Spleen (tissue), 11 donors: ENCODE measurements around the gene MYCBPAP. TPM values are rescaled to one million over a fixed set of nuclear protein-coding genes. Genes with fewer than 3 reads are reported as not detected.

Experiments used
- DNase-seq: peaks from one replicate; pipeline ENCODE4 v3.0.0-alpha.2; 2020
- H3K27ac ChIP-seq, 8 donors: fragments of 200-600 bp; sonication (generic) in 7 of 8; 1 replicate in 4 of 8; 2 replicates in 4 of 8; pipeline versions ENCODE4 v1.5.0 to v1.8.0; 2016 to 2021; ENCODE audit warnings: inconsistent platforms in 4 of 8, mild to moderate bottlenecking in 4 of 8, moderate library complexity in 1 of 8
- H3K27me3 ChIP-seq, 7 donors: fragments of 200-600 bp; sonication (generic) in 6 of 7; replicated peaks in 1 of 7; 1 replicate in 4 of 7; 2 replicates in 3 of 7; pipeline versions ENCODE4 v1.5.0 to v1.8.0; 2016 to 2021; ENCODE audit warnings: inconsistent platforms in 3 of 7, mild to moderate bottlenecking in 1 of 7
- H3K36me3 ChIP-seq, 6 donors: fragments of 200-600 bp; sonication (generic) in 5 of 6; 1 replicate in 4 of 6; 2 replicates in 2 of 6; pipeline versions ENCODE4 v1.5.0 to v1.8.0; 2016 to 2021; ENCODE audit warnings: inconsistent platforms in 2 of 6
- H3K4me1 ChIP-seq, 6 donors: fragments of 200-600 bp; sonication (generic) in 5 of 6; 1 replicate in 3 of 6; 2 replicates in 3 of 6; pipeline versions ENCODE4 v1.5.0 to v1.8.0; 2016 to 2021; ENCODE audit warnings: inconsistent platforms in 3 of 6
- H3K4me3 ChIP-seq, 8 donors: fragments of 200-600 bp; sonication (generic) in 7 of 8; 1 replicate in 4 of 8; 2 replicates in 4 of 8; pipeline versions ENCODE4 v1.5.0 to v1.8.0; 2016 to 2021; ENCODE audit warnings: inconsistent platforms in 4 of 8, mild to moderate bottlenecking in 4 of 8, moderate library complexity in 2 of 8
- H3K9me3 ChIP-seq, 8 donors: fragments of 200-600 bp; sonication (generic) in 7 of 8; 1 replicate in 4 of 8; 2 replicates in 4 of 8; pipeline versions ENCODE4 v1.5.0 to v1.8.0; 2016 to 2021; ENCODE audit warnings: inconsistent platforms in 4 of 8
- POLR2A ChIP-seq, 3 donors: fragments of 450-650 bp; IDR thresholded peaks; one replicate each; pipeline ENCODE4 v1.5.1; 2017; ENCODE audit warnings: antibody characterized with exemption in 3 of 3, mild to moderate bottlenecking in 1 of 3
- POLR2AphosphoS5 ChIP-seq, 3 donors: sonication (generic); formaldehyde crosslinking; IDR thresholded peaks; one replicate each; pipeline ENCODE4 v1.5.1; 2017; ENCODE audit warnings: antibody characterized with exemption in 3 of 3
- WGBS, 5 donors: extraction: QIAGEN DNeasy Blood & Tissue Kit in 3 of 5; methylation state at CpG; one replicate each; pipeline versions ENCODE4 v1.1.5 to v1.1.7; 2013 to 2018; 5-methylcytosine and 5-hydroxymethylcytosine counted together
- intact Hi-C: fragments of 100-400 bp; cut with DNase I; formaldehyde crosslinking; loops from one replicate; pipeline ENCODE4 v1.15.0; 2023; ENCODE audit warnings: low total_unique reads
- polyA plus RNA-seq, 3 donors: library from polyadenylated mRNA; stranded (reverse); fragments of 200-250 nt; gene quantifications; one replicate each; pipeline ENCODE4 v1.2.1, GENCODE V29; 2013
- total RNA-seq, 7 donors: library from RNA; depleted of rRNA in 3 of 7; stranded (reverse); fragments of >200 nt in 3 of 7; fragmentation: NEBNext Ultra II Directional in 4 of 7; extraction: Animal tissue kit (Norgen Biotek cat#: 25700) in 4 of 7; gene quantifications; one replicate each; pipeline versions ENCODE4 v1.1.0 to v1.2.1, GENCODE V29; 2016 to 2021
- TF ChIP-seq, protein P1 (sequence below), 11 experiments: fragments of 200-600 bp in 7 of 11; fragments of 450-650 bp in 4 of 11; sonication (generic) in 4 of 11; IDR thresholded peaks in 8 of 11; conservative IDR thresholded peaks in 3 of 11; 1 replicate in 7 of 11; 2 replicates in 4 of 11; pipeline versions ENCODE4 v1.4.0 to v1.8.0; 2016 to 2021; ENCODE audit warnings: antibody characterized with exemption in 11 of 11, inconsistent platforms in 4 of 11, mild to moderate bottlenecking in 1 of 11
- donor health status: healthy with polysubstance abuse.
- donor health status: DM: no; HTN: no; CAD: no; lungs with moderate emphysema.
- donor health status: DM: no; HTN: no; CAD: no.
- donor health status: Bipolar disorder and iron deficiency.
- donor health status: healthy.
- donor health status: DM: no; HTN: no; CAD: no.
- donor health status: DM: yes; HTN: yes; CAD: no.

The MYCBPAP gene
- total and polyA plus RNA-seq, 10 donors: 0.15 to 2.8 (median 0.84) TPM

DNA sequence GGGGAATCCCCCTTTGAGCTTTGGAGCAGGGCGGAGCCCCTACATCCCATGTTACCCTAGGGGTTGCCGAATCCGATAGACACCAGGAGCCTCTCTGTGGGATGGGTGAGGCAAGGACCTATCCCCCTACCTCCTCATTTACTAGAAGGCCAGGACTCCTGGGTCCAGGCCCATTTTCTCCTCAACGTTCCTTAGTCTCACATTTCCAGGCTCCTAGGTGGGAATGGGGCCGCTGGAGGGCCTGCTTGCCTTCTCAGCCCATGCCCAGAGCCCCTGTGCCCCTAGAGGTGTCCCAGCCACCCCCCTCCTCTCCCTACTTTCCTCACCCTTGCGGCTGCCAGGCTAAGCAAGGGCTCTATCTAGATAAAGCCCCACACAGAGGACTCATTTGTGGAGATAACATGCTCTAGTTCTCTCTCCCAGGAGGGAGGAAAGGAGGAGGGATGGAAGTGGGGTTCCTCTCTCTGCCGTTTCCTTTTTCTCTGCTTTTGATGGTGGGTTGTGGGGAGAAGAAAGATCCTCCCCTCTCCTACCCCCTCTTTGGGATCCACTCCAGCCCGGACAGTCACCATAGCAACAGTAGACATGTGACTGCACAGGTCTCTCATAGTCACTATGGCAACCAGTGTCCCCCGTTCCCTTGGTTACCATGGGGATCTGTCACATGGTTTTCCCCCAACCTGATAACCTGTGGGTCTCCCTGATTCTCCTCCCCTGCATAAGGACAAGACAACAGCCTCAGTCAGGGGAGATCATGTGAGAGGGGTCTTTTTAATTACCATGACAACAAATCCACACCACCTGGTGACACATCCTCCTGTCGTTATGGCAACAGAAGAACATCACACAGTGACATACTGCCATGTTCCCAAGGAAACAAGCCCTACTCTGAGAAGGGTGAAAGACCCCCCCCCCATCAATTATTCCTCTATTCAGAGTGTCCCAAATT lies 57.4 kb downstream of the MYCBPAP start:
- Histone ChIP-seq H3K4me3 (no peak overlapping the region), H3K36me3 (no peaks in the 10 kb centered on the region), H3K27me3 (peaks cover 7 to 78% (median 47%) of the 10 kb centered on the region in 7 donors), H3K4me1 (peaks cover 6 to 42% (median 23%) of the 10 kb centered on the region in 6 donors), H3K27ac (peak overlapping the region in 1 of 8 donors; percentile 49), H3K9me3 (no peaks in the 10 kb centered on the region)
- WGBS, 5 donors: 27 to 50% (median 41%) methylated on average over 7 to 10 of the region's 10 CpGs
- TF ChIP-seq, protein P1, sequence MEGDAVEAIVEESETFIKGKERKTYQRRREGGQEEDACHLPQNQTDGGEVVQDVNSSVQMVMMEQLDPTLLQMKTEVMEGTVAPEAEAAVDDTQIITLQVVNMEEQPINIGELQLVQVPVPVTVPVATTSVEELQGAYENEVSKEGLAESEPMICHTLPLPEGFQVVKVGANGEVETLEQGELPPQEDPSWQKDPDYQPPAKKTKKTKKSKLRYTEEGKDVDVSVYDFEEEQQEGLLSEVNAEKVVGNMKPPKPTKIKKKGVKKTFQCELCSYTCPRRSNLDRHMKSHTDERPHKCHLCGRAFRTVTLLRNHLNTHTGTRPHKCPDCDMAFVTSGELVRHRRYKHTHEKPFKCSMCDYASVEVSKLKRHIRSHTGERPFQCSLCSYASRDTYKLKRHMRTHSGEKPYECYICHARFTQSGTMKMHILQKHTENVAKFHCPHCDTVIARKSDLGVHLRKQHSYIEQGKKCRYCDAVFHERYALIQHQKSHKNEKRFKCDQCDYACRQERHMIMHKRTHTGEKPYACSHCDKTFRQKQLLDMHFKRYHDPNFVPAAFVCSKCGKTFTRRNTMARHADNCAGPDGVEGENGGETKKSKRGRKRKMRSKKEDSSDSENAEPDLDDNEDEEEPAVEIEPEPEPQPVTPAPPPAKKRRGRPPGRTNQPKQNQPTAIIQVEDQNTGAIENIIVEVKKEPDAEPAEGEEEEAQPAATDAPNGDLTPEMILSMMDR (IDR thresholded peaks at IDR 0.05 in 8 of 11, conservative IDR thresholded peaks at IDR 0.05 in 3 of 11): no peak
- TF ChIP-seq POLR2AphosphoS5 (IDR thresholded peaks at IDR 0.05) (no peak), POLR2A (IDR thresholded peaks at IDR 0.05) (no peak)
- no peak for DNase-seq
- intact Hi-C loops: no loop called here

DNA sequence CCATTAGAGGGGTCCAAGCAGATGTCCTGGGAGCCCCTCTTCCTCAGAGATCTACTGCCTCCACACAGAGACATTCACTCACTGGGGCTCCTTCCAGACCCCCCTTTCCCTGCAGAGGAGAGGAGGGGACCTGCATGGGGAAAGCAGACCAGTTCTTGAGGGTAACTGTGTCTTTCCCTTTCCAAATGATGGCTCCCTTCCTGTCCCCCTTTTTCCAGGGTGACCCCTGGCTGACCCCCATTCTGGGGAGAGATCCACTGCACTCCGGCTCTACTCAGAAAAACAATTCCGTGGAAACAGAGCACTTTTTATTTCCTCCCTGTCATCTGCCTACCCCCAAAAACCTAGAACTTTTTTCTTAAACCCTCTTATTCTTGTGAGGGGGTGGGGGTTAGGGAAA lies 58.6 kb downstream of the MYCBPAP start:
- TF ChIP-seq POLR2A (IDR thresholded peaks at IDR 0.05) (no peak), POLR2AphosphoS5 (IDR thresholded peaks at IDR 0.05) (no peak)
- TF ChIP-seq, protein P1 (IDR thresholded peaks at IDR 0.05 in 8 of 11, conservative IDR thresholded peaks at IDR 0.05 in 3 of 11): no peak
- no peaks in the 10 kb centered on the region for H3K9me3 ChIP-seq
- no peak for DNase-seq
- no peak overlapping the region for H3K27ac ChIP-seq
- H3K36me3 ChIP-seq: no peaks in the 10 kb centered on the region
- H3K4me3 ChIP-seq: no peak overlapping the region
- WGBS, 5 donors: 36 to 68% (median 53%) methylated on average over 2 of the region's 2 CpGs
- H3K4me1 ChIP-seq: peaks cover 0 to 30% (median 11%) of the 10 kb centered on the region in 6 donors
- intact Hi-C loops: no loop called here
- peaks cover 0 to 74% (median 35%) of the 10 kb centered on the region in 7 donors for H3K27me3 ChIP-seq

DNA sequence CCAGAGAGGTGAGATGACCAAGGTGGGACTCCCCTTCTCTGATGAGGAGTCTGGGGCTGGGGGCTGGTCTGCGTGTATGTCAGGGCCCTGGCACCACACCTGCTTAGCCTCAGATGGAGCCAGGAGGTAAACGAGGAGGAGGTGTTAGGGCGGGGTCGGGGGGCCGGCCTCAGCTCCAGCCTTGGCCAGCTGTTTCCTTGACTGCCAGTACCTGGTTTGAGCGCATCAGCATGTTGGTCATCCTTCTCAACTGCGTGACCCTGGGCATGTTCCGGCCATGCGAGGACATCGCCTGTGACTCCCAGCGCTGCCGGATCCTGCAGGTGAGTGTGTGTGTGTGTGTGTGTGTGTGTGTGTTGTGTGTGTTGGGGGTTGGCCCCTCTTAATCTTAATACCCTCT lies 60.4 kb downstream of the MYCBPAP start:
- Histone ChIP-seq H3K27me3 (peaks cover 0 to 61% (median 19%) of the 10 kb centered on the region in 7 donors), H3K4me1 (peaks cover 0 to 18% (median 3%) of the 10 kb centered on the region in 6 donors), H3K9me3 (no peaks in the 10 kb centered on the region), H3K36me3 (no peaks in the 10 kb centered on the region), H3K4me3 (no peak overlapping the region), H3K27ac (no peak overlapping the region)
- TF ChIP-seq, protein P1 (IDR thresholded peaks at IDR 0.05 in 8 of 11, conservative IDR thresholded peaks at IDR 0.05 in 3 of 11): no peak
- no peak for TF ChIP-seq POLR2AphosphoS5 (IDR thresholded peaks at IDR 0.05)
- no peak for TF ChIP-seq POLR2A (IDR thresholded peaks at IDR 0.05)
- 72 to 90% (median 89%) methylated on average over 6 to 12 of the region's 12 CpGs for WGBS, 5 donors
- intact Hi-C loops: no loop called here
- DNase-seq: no peak

DNA sequence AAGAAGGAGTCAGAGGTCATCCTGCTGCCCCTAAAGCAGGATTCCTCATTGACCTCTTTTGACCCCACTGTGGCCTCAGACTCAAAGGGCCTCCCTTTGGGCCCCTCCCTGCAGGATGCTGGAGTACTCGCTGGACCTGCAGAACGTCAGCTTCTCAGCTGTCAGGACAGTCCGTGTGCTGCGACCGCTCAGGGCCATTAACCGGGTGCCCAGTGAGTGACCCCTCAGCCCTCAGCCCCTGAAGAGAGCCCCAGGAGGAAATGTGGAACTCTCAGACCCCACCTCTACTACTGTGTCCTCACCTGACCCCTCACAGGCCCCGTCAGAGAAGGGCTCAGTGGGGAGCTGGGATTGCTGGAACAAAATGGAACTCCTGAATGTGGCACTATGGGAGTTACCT lies 61.4 kb downstream of the MYCBPAP start:
- TF ChIP-seq, protein P1 (IDR thresholded peaks at IDR 0.05 in 8 of 11, conservative IDR thresholded peaks at IDR 0.05 in 3 of 11): no peak
- no peak for TF ChIP-seq POLR2A (IDR thresholded peaks at IDR 0.05)
- TF ChIP-seq POLR2AphosphoS5 (IDR thresholded peaks at IDR 0.05): no peak
- Histone ChIP-seq H3K9me3 (no peaks in the 10 kb centered on the region), H3K27ac (no peak overlapping the region), H3K4me1 (peaks cover 0 to 13% (median 3%) of the 10 kb centered on the region in 6 donors), H3K36me3 (no peaks in the 10 kb centered on the region), H3K27me3 (peaks cover 0 to 52% (median 15%) of the 10 kb centered on the region in 7 donors), H3K4me3 (no peak overlapping the region)
- 81 to 93% (median 88%) methylated on average over 3 to 7 of the region's 7 CpGs for WGBS, 5 donors
- intact Hi-C loops: no loop called here
- no peak for DNase-seq
